ENCODE measurements around the gene CEP55.
A peak's percentile ranks its signal among the peaks of the same experiment; 100 is the strongest.
"Not testable (repeated sequence)": the region's sequence is repeated elsewhere in the genome, so short reads cannot be mapped to it uniquely, and the experiment has no call there.

CEP55 gene

DNA sequence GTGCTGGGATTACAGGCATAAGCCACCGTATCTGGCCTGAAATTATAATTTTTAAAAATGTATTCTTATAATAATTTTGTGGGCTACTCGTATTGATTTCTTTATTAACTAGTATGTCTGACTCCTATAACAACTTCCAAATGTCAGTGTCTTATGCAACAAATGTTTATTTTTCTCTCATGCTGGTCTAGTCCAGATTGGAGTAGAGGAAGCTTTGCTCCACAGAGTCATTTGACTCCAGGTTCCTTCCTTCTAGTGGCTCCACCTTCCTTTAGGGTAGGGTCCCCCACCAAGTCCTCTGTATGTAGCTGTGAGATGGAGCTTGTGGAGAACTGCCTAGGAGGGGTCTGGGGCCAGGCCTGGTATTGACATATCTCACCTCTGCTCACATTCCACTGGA lies 8.7 kb downstream of the CEP55 start:
- Histone ChIP-seq H3K4me1 (ENCODE audit: control insufficient read depth in 2 of 2, insufficient read depth in 2 of 2, low read length in 2 of 2) (no peaks in the 10 kb centered on the region), H3K36me3 (ENCODE audit: control insufficient read depth in 2 of 2, insufficient read depth in 2 of 2, low read length in 2 of 2) (no peaks in the 10 kb centered on the region), H3K27me3 (ENCODE audit: control insufficient read depth in 2 of 2, insufficient read depth in 2 of 2, low read length in 2 of 2) (no peaks in the 10 kb centered on the region), H3K4me3 (ENCODE audit: low read length in 2 of 2) (no peak overlapping the region), H3K9ac (ENCODE audit: low read depth in 1 of 2, low read length in 2 of 2) (no peak overlapping the region), H3K27ac (ENCODE audit: low read depth in 2 of 2, low read length in 2 of 2) (no peak overlapping the region), H3K9me3 (ENCODE audit: control insufficient read depth in 2 of 2, low read length in 2 of 2) (no peaks in the 10 kb centered on the region)

GRCh38 chr10:93509816-93510215 lies 13.4 kb downstream of the CEP55 start:
- no peak overlapping the region for H3K4me3 ChIP-seq (ENCODE audit: low read length in 2 of 2)
- H3K9me3 ChIP-seq (ENCODE audit: control insufficient read depth in 2 of 2, low read length in 2 of 2): no peaks in the 10 kb centered on the region
- H3K27me3 ChIP-seq (ENCODE audit: control insufficient read depth in 2 of 2, insufficient read depth in 2 of 2, low read length in 2 of 2): no peaks in the 10 kb centered on the region
- no peaks in the 10 kb centered on the region for H3K4me1 ChIP-seq (ENCODE audit: control insufficient read depth in 2 of 2, insufficient read depth in 2 of 2, low read length in 2 of 2)
- no peak overlapping the region for H3K27ac ChIP-seq (ENCODE audit: low read depth in 2 of 2, low read length in 2 of 2)
- H3K36me3 ChIP-seq (ENCODE audit: control insufficient read depth in 2 of 2, insufficient read depth in 2 of 2, low read length in 2 of 2): no peaks in the 10 kb centered on the region
- no peak overlapping the region for H3K9ac ChIP-seq (ENCODE audit: low read depth in 1 of 2, low read length in 2 of 2)

GRCh38 chr10:93512565-93512964 lies 16.2 kb downstream of the CEP55 start:
- Histone ChIP-seq H3K27ac (ENCODE audit: low read depth in 2 of 2, low read length in 2 of 2) (no peak overlapping the region), H3K4me1 (ENCODE audit: control insufficient read depth in 2 of 2, insufficient read depth in 2 of 2, low read length in 2 of 2) (no peaks in the 10 kb centered on the region), H3K36me3 (ENCODE audit: control insufficient read depth in 2 of 2, insufficient read depth in 2 of 2, low read length in 2 of 2) (no peaks in the 10 kb centered on the region), H3K9ac (ENCODE audit: low read depth in 1 of 2, low read length in 2 of 2) (no peak overlapping the region), H3K9me3 (ENCODE audit: control insufficient read depth in 2 of 2, low read length in 2 of 2) (no peaks in the 10 kb centered on the region), H3K27me3 (ENCODE audit: control insufficient read depth in 2 of 2, insufficient read depth in 2 of 2, low read length in 2 of 2) (no peaks in the 10 kb centered on the region), H3K4me3 (ENCODE audit: low read length in 2 of 2) (no peak overlapping the region)

DNA sequence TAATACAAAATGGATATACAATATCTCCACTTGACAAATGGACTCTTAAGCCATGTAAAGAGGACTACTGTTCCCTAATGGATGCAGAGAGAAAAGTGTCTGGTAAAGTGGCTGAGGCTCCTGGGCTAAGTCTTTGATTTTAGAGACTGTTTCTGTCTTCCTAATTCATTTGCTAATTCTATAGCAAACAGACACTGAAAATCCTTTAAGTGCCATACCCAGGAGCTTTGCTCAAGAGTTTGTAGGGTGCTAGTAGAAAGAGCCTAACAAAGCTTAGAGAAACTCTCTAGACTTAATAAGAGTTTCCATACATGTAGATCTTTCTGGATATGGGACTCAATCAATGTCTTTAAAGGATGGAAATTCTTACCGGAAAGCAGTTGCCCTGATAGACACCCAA lies 16.7 kb downstream of the CEP55 start:
- Histone ChIP-seq H3K9me3 (ENCODE audit: control insufficient read depth in 2 of 2, low read length in 2 of 2) (no peaks in the 10 kb centered on the region), H3K9ac (ENCODE audit: low read depth in 1 of 2, low read length in 2 of 2) (no peak overlapping the region), H3K27me3 (ENCODE audit: control insufficient read depth in 2 of 2, insufficient read depth in 2 of 2, low read length in 2 of 2) (no peaks in the 10 kb centered on the region), H3K36me3 (ENCODE audit: control insufficient read depth in 2 of 2, insufficient read depth in 2 of 2, low read length in 2 of 2) (no peaks in the 10 kb centered on the region), H3K27ac (ENCODE audit: low read depth in 2 of 2, low read length in 2 of 2) (no peak overlapping the region), H3K4me3 (ENCODE audit: low read length in 2 of 2) (no peak overlapping the region), H3K4me1 (ENCODE audit: control insufficient read depth in 2 of 2, insufficient read depth in 2 of 2, low read length in 2 of 2) (no peaks in the 10 kb centered on the region)

- H3K9ac ChIP-seq (ENCODE audit: low read depth in 1 of 2, low read length in 2 of 2): no peak overlapping the region
- no peaks in the 10 kb centered on the region for H3K9me3 ChIP-seq (ENCODE audit: control insufficient read depth in 2 of 2, low read length in 2 of 2)
- no peaks in the 10 kb centered on the region for H3K4me1 ChIP-seq (ENCODE audit: control insufficient read depth in 2 of 2, insufficient read depth in 2 of 2, low read length in 2 of 2)
- no peak overlapping the region for H3K4me3 ChIP-seq (ENCODE audit: low read length in 2 of 2)
- no peaks in the 10 kb centered on the region for H3K36me3 ChIP-seq (ENCODE audit: control insufficient read depth in 2 of 2, insufficient read depth in 2 of 2, low read length in 2 of 2)
- no peak overlapping the region for H3K27ac ChIP-seq (ENCODE audit: low read depth in 2 of 2, low read length in 2 of 2)
- no peaks in the 10 kb centered on the region for H3K27me3 ChIP-seq (ENCODE audit: control insufficient read depth in 2 of 2, insufficient read depth in 2 of 2, low read length in 2 of 2)
Measured at GRCh38 chr10:93514521-93514920, 18.1 kb downstream of the CEP55 start.

- Histone ChIP-seq H3K9ac (ENCODE audit: low read depth in 1 of 2, low read length in 2 of 2) (no peak overlapping the region), H3K4me3 (ENCODE audit: low read length in 2 of 2) (no peak overlapping the region), H3K9me3 (ENCODE audit: control insufficient read depth in 2 of 2, low read length in 2 of 2) (no peaks in the 10 kb centered on the region), H3K27me3 (ENCODE audit: control insufficient read depth in 2 of 2, insufficient read depth in 2 of 2, low read length in 2 of 2) (no peaks in the 10 kb centered on the region), H3K27ac (ENCODE audit: low read depth in 2 of 2, low read length in 2 of 2) (peak overlapping the region in 1 of 2 donors; percentile 20), H3K4me1 (ENCODE audit: control insufficient read depth in 2 of 2, insufficient read depth in 2 of 2, low read length in 2 of 2) (no peaks in the 10 kb centered on the region), H3K36me3 (ENCODE audit: control insufficient read depth in 2 of 2, insufficient read depth in 2 of 2, low read length in 2 of 2) (no peaks in the 10 kb centered on the region)
Measured at GRCh38 chr10:93515071-93516005, 18.9 kb downstream of the CEP55 start.

- H3K27me3 ChIP-seq (ENCODE audit: control insufficient read depth in 2 of 2, insufficient read depth in 2 of 2, low read length in 2 of 2): no peaks in the 10 kb centered on the region
- no peaks in the 10 kb centered on the region for H3K4me1 ChIP-seq (ENCODE audit: control insufficient read depth in 2 of 2, insufficient read depth in 2 of 2, low read length in 2 of 2)
- no peaks in the 10 kb centered on the region for H3K36me3 ChIP-seq (ENCODE audit: control insufficient read depth in 2 of 2, insufficient read depth in 2 of 2, low read length in 2 of 2)
- no peak overlapping the region for H3K4me3 ChIP-seq (ENCODE audit: low read length in 2 of 2)
- no peaks in the 10 kb centered on the region for H3K9me3 ChIP-seq (ENCODE audit: control insufficient read depth in 2 of 2, low read length in 2 of 2)
- H3K27ac ChIP-seq (ENCODE audit: low read depth in 2 of 2, low read length in 2 of 2): no peak overlapping the region
- no peak overlapping the region for H3K9ac ChIP-seq (ENCODE audit: low read depth in 1 of 2, low read length in 2 of 2)
Measured at GRCh38 chr10:93516006-93516380, 19.6 kb downstream of the CEP55 start.

GRCh38 chr10:93518531-93518930 lies 22.1 kb downstream of the CEP55 start:
- Histone ChIP-seq H3K9me3 (ENCODE audit: control insufficient read depth in 2 of 2, low read length in 2 of 2) (no peaks in the 10 kb centered on the region), H3K4me3 (ENCODE audit: low read length in 2 of 2) (no peak overlapping the region), H3K27ac (ENCODE audit: low read depth in 2 of 2, low read length in 2 of 2) (no peak overlapping the region), H3K9ac (ENCODE audit: low read depth in 1 of 2, low read length in 2 of 2) (no peak overlapping the region), H3K36me3 (ENCODE audit: control insufficient read depth in 2 of 2, insufficient read depth in 2 of 2, low read length in 2 of 2) (no peaks in the 10 kb centered on the region), H3K4me1 (ENCODE audit: control insufficient read depth in 2 of 2, insufficient read depth in 2 of 2, low read length in 2 of 2) (no peaks in the 10 kb centered on the region), H3K27me3 (ENCODE audit: control insufficient read depth in 2 of 2, insufficient read depth in 2 of 2, low read length in 2 of 2) (no peaks in the 10 kb centered on the region)

GRCh38 chr10:93535293-93535692 lies 38.9 kb downstream of the CEP55 start:
- no peak overlapping the region for H3K4me3 ChIP-seq (ENCODE audit: low read length in 2 of 2)
- no peak overlapping the region for H3K27ac ChIP-seq (ENCODE audit: low read depth in 2 of 2, low read length in 2 of 2)
- no peak overlapping the region for H3K9ac ChIP-seq (ENCODE audit: low read depth in 1 of 2, low read length in 2 of 2)
- H3K4me1 ChIP-seq (ENCODE audit: control insufficient read depth in 2 of 2, insufficient read depth in 2 of 2, low read length in 2 of 2): no peaks in the 10 kb centered on the region
- H3K9me3 ChIP-seq (ENCODE audit: control insufficient read depth in 2 of 2, low read length in 2 of 2): no peaks in the 10 kb centered on the region
- H3K27me3 ChIP-seq (ENCODE audit: control insufficient read depth in 2 of 2, insufficient read depth in 2 of 2, low read length in 2 of 2): no peaks in the 10 kb centered on the region
- no peaks in the 10 kb centered on the region for H3K36me3 ChIP-seq (ENCODE audit: control insufficient read depth in 2 of 2, insufficient read depth in 2 of 2, low read length in 2 of 2)

GRCh38 chr10:93540871-93541270 lies 44.5 kb downstream of the CEP55 start:
- H3K27ac ChIP-seq (ENCODE audit: low read depth in 2 of 2, low read length in 2 of 2); H3K9ac ChIP-seq (ENCODE audit: low read depth in 1 of 2, low read length in 2 of 2); H3K4me3 ChIP-seq (ENCODE audit: low read length in 2 of 2); H3K27me3 ChIP-seq (ENCODE audit: control insufficient read depth in 2 of 2, insufficient read depth in 2 of 2, low read length in 2 of 2); H3K9me3 ChIP-seq (ENCODE audit: control insufficient read depth in 2 of 2, low read length in 2 of 2); H3K36me3 ChIP-seq (ENCODE audit: control insufficient read depth in 2 of 2, insufficient read depth in 2 of 2, low read length in 2 of 2): not testable (repeated sequence)
- peaks cover 0 to 11% of the 10 kb centered on the region in 2 donors for H3K4me1 ChIP-seq (ENCODE audit: control insufficient read depth in 2 of 2, insufficient read depth in 2 of 2, low read length in 2 of 2)

Data from mucosa of rectum (tissue), 2 donors.